ENCODE results near the gene VAT1.
"Not testable (repeated sequence)": the region's sequence is repeated elsewhere in the genome, so short reads cannot be mapped to it uniquely, and the experiment has no call there.

VAT1 gene

GRCh38 chr17:43021741-43022512 lies at the start of gene VAT1:
Gene VAT1 (minus strand): TSS chr17:43022385. CDS start chr17:43022322, 63 bp downstream.
- peak; percentile 79 for DNase-seq

GRCh38 chr17:43070872-43071271 lies 48.7 kb upstream of the VAT1 start:
- peak; percentile 12 for DNase-seq

- DNase-seq = no peak
Observed at GRCh38 chr17:43070257-43070656, 48.1 kb upstream of the VAT1 start.

GRCh38 chr17:43069368-43069898 lies 47.2 kb upstream of the VAT1 start:
- DNase-seq = no peak

- DNase-seq = no peak
Observed at GRCh38 chr17:43068570-43069367, 46.6 kb upstream of the VAT1 start.

GRCh38 chr17:43062984-43063638 lies 40.9 kb upstream of the VAT1 start:
- DNase-seq = no peak

- no peak for DNase-seq
Observed at GRCh38 chr17:43056051-43056450, 33.9 kb upstream of the VAT1 start.

GRCh38 chr17:43053008-43053407 lies 30.8 kb upstream of the VAT1 start:
- not testable (repeated sequence) for DNase-seq

GRCh38 chr17:43051969-43052368 lies 29.8 kb upstream of the VAT1 start:
- DNase-seq = no peak

GRCh38 chr17:43044024-43044423 lies 21.8 kb upstream of the VAT1 start:
- DNase-seq = no peak

- no peak for DNase-seq
Observed at GRCh38 chr17:43043307-43043706, 21.1 kb upstream of the VAT1 start.

- DNase-seq = peak; percentile 16
Observed at GRCh38 chr17:43042025-43042628, 19.9 kb upstream of the VAT1 start.

GRCh38 chr17:43040655-43041054 lies 18.5 kb upstream of the VAT1 start:
- no peak for DNase-seq

GRCh38 chr17:43039646-43040045 lies 17.5 kb upstream of the VAT1 start:
- DNase-seq = no peak

- no peak for DNase-seq
Observed at GRCh38 chr17:43034894-43035293, 12.7 kb upstream of the VAT1 start.

GRCh38 chr17:43033948-43034881 lies 12.0 kb upstream of the VAT1 start:
- DNase-seq = no peak

- DNase-seq = no peak
Observed at GRCh38 chr17:43031666-43032065, 9.5 kb upstream of the VAT1 start.

GRCh38 chr17:43030137-43030767 lies 8.1 kb upstream of the VAT1 start:
- DNase-seq = no peak

GRCh38 chr17:43028221-43028861 lies 6.2 kb upstream of the VAT1 start:
- DNase-seq = no peak

All from EL (cell line).